Measurements from ENCODE around the gene MX2. TPM values are rescaled to one million over a fixed set of nuclear protein-coding genes. Genes with fewer than 3 reads are reported as not detected.
"Not testable (repeated sequence)": the region's sequence is repeated elsewhere in the genome, so short reads cannot be mapped to it uniquely, and the experiment has no call there.

The MX2 gene
- total RNA-seq, 1 experiment from 2014 or later: 0.15 TPM

DNA sequence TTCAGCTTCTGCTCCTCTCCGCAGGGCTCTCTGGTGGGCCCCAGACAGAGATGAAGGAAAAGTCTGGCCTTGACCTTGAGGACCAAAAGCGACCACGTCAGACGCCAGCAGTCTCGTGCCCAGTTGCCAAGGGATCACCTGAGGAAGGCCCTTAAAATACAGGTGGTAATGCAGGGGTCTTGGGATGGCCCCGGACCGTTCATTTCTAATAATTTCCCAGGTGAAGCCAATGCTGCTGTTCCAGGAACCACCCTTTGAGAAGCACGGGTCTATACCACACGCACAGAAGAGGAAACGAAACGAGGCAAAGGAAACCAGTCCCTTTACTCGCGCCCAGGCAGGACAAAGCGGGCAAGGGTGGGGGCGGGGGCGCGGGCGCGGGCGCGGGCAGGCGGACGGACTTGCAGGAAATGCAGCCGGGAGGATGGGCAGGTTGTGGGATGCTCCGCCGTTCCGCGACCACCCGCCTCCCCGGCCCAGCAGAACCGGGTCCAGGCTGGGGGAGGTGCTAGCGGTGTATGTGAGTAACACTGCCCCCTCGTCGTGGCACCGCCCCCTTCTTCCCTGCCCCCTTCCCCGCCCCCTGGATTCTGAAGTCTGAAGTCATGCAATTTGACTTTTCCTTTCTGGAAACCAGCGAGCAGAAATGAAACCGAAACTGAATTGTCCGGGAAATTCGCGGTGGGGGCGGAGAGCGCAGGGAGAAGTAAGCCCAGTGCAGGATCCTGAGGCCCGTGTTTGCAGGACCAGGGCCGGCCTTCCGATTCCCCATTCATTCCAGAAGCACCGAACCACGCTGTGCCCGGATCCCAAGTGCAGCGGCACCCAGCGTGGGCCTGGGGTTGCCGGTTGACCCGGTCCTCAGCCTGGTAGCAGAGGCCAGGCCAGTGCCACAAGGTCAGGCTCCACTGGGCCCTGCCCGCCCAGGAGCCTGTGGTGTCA is 58.4 kb downstream of the MX2 start:
- no peaks in the 10 kb centered on the region; the same call in none of the 2 replicates for H3K4me1 ChIP-seq (ENCODE audit: insufficient read depth, low read length)
- ChIA-PET CTCF (no interaction called here), POLR2A (ENCODE audit: unreplicated experiment) (no interaction called here)
- H3K27ac ChIP-seq (ENCODE audit: low read length): peak overlapping the region; percentile 54
- no peaks in the 10 kb centered on the region for H4K20me1 ChIP-seq (ENCODE audit: low read length)
- intact Hi-C loops (cut with micrococcal nuclease): loop anchor here (2.0 to 10.0 kb wide), 3 partner anchors 41 to 253 kb away; partner anchors contain the start of gene BACE2
- peak overlapping the region; percentile 73 for H3K9ac ChIP-seq (ENCODE audit: low read length)
- peak overlapping the region; percentile 95 for H3K4me2 ChIP-seq (ENCODE audit: low read length)
- no peaks in the 10 kb centered on the region for H3K79me2 ChIP-seq (ENCODE audit: low read length)
- no peaks in the 10 kb centered on the region for H3F3A ChIP-seq (ENCODE audit: low read length, unreplicated experiment)
- no peaks in the 10 kb centered on the region for H3K27me3 ChIP-seq (ENCODE audit: low read length)
- DNase-seq: peak; percentile 89
- peak; percentile 90 for ATAC-seq
- TSS peak; percentile 59 for BruUV-seq (replicated peaks)
- H2AFZ ChIP-seq (ENCODE audit: low read length): peak overlapping the region; percentile 83
- peak overlapping the region; percentile 70 for H3K4me3 ChIP-seq (ENCODE audit: low read length)
- no peaks in the 10 kb centered on the region for H3K36me3 ChIP-seq (ENCODE audit: low read depth, low read length)
- no peaks in the 10 kb centered on the region for H3K9me2 ChIP-seq (replicated peaks; ENCODE audit: low read length)
- no peaks in the 10 kb centered on the region for H3K9me3 ChIP-seq (ENCODE audit: low read length)
- TF ChIP-seq EZH2 (IDR thresholded peaks at IDR 0.05; ENCODE audit: low read length, unreplicated experiment) (no peak), EZH2phosphoT487 (IDR thresholded peaks at IDR 0.05; ENCODE audit: borderline replicate concordance, low read length) (no peak)
- TF ChIP-seq, protein P1, sequence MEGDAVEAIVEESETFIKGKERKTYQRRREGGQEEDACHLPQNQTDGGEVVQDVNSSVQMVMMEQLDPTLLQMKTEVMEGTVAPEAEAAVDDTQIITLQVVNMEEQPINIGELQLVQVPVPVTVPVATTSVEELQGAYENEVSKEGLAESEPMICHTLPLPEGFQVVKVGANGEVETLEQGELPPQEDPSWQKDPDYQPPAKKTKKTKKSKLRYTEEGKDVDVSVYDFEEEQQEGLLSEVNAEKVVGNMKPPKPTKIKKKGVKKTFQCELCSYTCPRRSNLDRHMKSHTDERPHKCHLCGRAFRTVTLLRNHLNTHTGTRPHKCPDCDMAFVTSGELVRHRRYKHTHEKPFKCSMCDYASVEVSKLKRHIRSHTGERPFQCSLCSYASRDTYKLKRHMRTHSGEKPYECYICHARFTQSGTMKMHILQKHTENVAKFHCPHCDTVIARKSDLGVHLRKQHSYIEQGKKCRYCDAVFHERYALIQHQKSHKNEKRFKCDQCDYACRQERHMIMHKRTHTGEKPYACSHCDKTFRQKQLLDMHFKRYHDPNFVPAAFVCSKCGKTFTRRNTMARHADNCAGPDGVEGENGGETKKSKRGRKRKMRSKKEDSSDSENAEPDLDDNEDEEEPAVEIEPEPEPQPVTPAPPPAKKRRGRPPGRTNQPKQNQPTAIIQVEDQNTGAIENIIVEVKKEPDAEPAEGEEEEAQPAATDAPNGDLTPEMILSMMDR (conservative IDR thresholded peaks at IDR 0.05; ENCODE audit: low read depth, low read length): no peak

DNA sequence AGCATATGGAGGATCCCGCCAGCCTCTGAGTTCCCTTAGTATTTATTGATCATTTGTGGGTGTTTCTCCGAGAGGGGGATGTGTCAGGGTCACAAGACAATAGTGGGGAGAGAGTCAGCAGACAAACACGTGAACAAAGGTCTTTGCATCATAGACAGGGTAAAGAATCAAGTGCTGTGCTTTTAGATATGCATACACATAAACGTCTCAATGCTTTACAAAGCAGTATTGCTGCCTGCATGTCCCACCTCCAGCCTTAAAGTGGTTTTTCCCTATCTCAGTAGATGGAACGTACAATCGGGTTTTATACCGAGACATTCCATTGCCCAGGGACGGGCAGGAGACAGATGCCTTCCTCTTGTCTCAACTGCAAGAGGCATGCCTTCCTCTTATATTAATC is 59.2 kb downstream of the MX2 start:
- intact Hi-C loops (cut with micrococcal nuclease): loop anchor here (2.0 to 10.0 kb wide), 3 partner anchors 40 to 254 kb away; partner anchors contain the start of gene BACE2
- H3K27ac ChIP-seq (ENCODE audit: low read length): 0 out of 2 replicates have a peak overlapping the region, but pooled peaks have one; percentile 54
- CTCF ChIA-PET; H3F3A ChIP-seq (ENCODE audit: low read length, unreplicated experiment); POLR2A ChIA-PET (ENCODE audit: unreplicated experiment); H4K20me1 ChIP-seq (ENCODE audit: low read length); H3K4me1 ChIP-seq (ENCODE audit: insufficient read depth, low read length); BruUV-seq (replicated peaks); DNase-seq; H3K9me2 ChIP-seq (replicated peaks; ENCODE audit: low read length); H3K9me3 ChIP-seq (ENCODE audit: low read length); H3K36me3 ChIP-seq (ENCODE audit: low read depth, low read length); ATAC-seq; H3K27me3 ChIP-seq (ENCODE audit: low read length); H3K79me2 ChIP-seq (ENCODE audit: low read length): not testable (repeated sequence)
- peak overlapping the region; percentile 70 for H3K4me3 ChIP-seq (ENCODE audit: low read length)
- H3K9ac ChIP-seq (ENCODE audit: low read length): peak overlapping the region; percentile 73
- H2AFZ ChIP-seq (ENCODE audit: low read length): peak overlapping the region; percentile 83; the same call in 1 of the 2 replicates
- peak overlapping the region; percentile 95 for H3K4me2 ChIP-seq (ENCODE audit: low read length)

DNA sequence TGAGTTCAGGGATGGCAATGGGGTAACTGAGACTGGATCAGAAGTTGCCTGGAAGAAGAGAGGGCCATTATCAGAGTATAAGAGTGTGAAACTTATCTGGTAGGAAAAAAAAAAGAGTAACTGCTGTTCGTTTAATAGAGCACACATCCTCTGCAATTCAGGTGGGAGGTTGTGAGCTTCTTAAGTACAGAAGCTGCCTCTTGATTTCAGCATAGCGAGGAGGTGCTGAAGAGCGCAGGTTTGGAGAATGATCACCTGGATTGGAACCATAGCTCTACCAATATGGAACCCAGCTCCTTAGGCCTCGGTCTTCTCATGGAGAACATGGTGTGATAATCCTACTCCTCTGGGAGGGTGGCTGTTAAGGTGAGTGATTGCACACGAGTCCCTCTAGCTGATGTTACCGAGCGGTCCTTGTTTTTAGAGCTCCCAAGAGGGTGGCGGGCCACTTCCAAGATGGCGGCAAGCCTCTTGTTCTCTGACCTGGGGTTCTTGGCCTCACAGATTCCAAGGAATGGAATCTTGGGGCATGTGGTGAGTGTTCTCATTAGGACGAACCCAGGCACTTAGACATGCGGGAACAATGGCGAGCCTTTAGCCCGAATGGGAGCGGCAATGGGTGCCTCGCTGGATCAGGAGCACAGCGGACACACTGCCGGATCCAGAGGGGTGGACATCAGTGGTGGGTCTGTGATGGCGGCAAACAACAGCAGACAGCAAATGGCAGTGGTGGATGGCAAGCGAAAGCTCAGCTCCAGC is 60.9 kb downstream of the MX2 start:
- TF ChIP-seq, protein P1 (conservative IDR thresholded peaks at IDR 0.05; ENCODE audit: low read depth, low read length): no peak
- TF ChIP-seq EZH2 (IDR thresholded peaks at IDR 0.05; ENCODE audit: low read length, unreplicated experiment): no peak
- TF ChIP-seq EZH2phosphoT487 (IDR thresholded peaks at IDR 0.05; ENCODE audit: borderline replicate concordance, low read length): no peak
- intact Hi-C loops (cut with micrococcal nuclease): loop anchor here (5.0 to 10.0 kb wide), 2 partner anchors 138 to 255 kb away; partner anchors contain the start of gene BACE2

DNA sequence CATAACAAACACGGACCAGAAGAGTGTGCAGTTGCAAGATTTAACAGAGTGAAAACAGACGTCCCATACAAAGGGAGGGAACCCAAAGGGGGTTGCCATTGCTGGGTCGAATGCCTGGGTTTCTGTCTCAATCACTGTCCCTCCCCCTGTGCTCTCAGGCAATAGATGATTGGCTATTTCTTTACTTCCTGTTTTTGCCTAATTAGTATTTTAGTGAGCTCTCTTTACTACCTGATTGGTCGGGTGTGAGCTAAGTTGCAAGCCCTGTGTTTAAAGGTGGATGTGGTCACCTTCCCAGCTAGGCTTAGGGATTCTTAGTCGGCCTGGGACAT is 61.4 kb downstream of the MX2 start:
- H3F3A ChIP-seq (ENCODE audit: low read length, unreplicated experiment); H2AFZ ChIP-seq (ENCODE audit: low read length); DNase-seq; POLR2A ChIA-PET (ENCODE audit: unreplicated experiment); H3K27ac ChIP-seq (ENCODE audit: low read length); H4K20me1 ChIP-seq (ENCODE audit: low read length); H3K4me1 ChIP-seq (ENCODE audit: insufficient read depth, low read length); H3K4me2 ChIP-seq (ENCODE audit: low read length); H3K27me3 ChIP-seq (ENCODE audit: low read length); BruUV-seq (replicated peaks); CTCF ChIA-PET; H3K9ac ChIP-seq (ENCODE audit: low read length); ATAC-seq; H3K36me3 ChIP-seq (ENCODE audit: low read depth, low read length); H3K9me3 ChIP-seq (ENCODE audit: low read length); H3K9me2 ChIP-seq (replicated peaks; ENCODE audit: low read length); H3K4me3 ChIP-seq (ENCODE audit: low read length); H3K79me2 ChIP-seq (ENCODE audit: low read length): not testable (repeated sequence)
- intact Hi-C loops (cut with micrococcal nuclease): loop anchor here (5.0 to 10.0 kb wide), 2 partner anchors 138 to 256 kb away; partner anchors contain the start of gene BACE2

More for the DNA sequence above, 60.9 kb downstream of the MX2 start:
- no peaks in the 10 kb centered on the region for H4K20me1 ChIP-seq (ENCODE audit: low read length)
- H3K9ac ChIP-seq (ENCODE audit: low read length): no peak overlapping the region
- ATAC-seq (no peak), DNase-seq (no peak)
- H3K4me1 ChIP-seq (ENCODE audit: insufficient read depth, low read length): peaks cover 4% of the 10 kb centered on the region
- H3K4me2 ChIP-seq (ENCODE audit: low read length): no peak overlapping the region
- ChIA-PET CTCF (no interaction called here), POLR2A (ENCODE audit: unreplicated experiment) (no interaction called here)
- no peaks in the 10 kb centered on the region for H3F3A ChIP-seq (ENCODE audit: low read length, unreplicated experiment)
- no peak overlapping the region for H3K4me3 ChIP-seq (ENCODE audit: low read length)
- no peaks in the 10 kb centered on the region for H3K9me2 ChIP-seq (replicated peaks; ENCODE audit: low read length)
- H3K79me2 ChIP-seq (ENCODE audit: low read length): no peaks in the 10 kb centered on the region
- H3K36me3 ChIP-seq (ENCODE audit: low read depth, low read length): no peaks in the 10 kb centered on the region
- no TSS peak for BruUV-seq (replicated peaks)
- H3K27ac ChIP-seq (ENCODE audit: low read length): no peak overlapping the region
- no peaks in the 10 kb centered on the region for H3K27me3 ChIP-seq (ENCODE audit: low read length)
- H3K9me3 ChIP-seq (ENCODE audit: low read length): no peaks in the 10 kb centered on the region
- no peak overlapping the region for H2AFZ ChIP-seq (ENCODE audit: low read length)
